ENCODE measurements around the gene CREB3. TPM values are rescaled to one million over a fixed set of nuclear protein-coding genes. Genes with fewer than 3 reads are reported as not detected.

The CREB3 gene
- total RNA-seq, 1 experiment from 2014 or later, result 27.3 TPM

DNA sequence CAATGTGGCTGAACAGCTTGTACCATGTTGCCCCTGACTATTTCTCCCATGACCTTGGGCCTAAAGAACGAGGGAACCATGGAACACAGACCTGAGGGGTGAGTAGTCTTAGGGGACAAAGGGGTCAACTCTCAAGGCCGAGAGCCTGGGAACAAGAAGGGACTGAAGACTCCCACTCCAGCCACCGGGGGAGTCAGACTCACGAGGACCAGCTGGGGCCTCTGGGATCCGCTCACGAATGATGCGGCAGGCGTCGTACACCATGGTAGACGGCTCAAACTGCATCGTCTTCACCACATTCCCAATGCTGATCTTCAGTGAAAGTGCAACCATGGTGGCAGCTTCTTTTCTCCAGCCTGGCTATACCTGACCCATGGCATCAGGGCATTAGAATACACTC is 7.1 kb upstream of the CREB3 start:
- Histone ChIP-seq H2AFZ (ENCODE audit: low read length) (no peak overlapping the region), H2BK20ac (ENCODE audit: low read depth, low read length, poor library complexity, severe bottlenecking) (no peak overlapping the region), H4K91ac (ENCODE audit: insufficient read length, low read depth, low read length) (no peak overlapping the region), H3K18ac (ENCODE audit: insufficient read length, low read depth, low read length) (no peak overlapping the region), H3K27me3 (ENCODE audit: insufficient read depth, low read length) (no peaks in the 10 kb centered on the region), H2BK5ac (ENCODE audit: insufficient read length, low read length) (no peak overlapping the region), H4K20me1 (ENCODE audit: control insufficient read depth, insufficient read depth, insufficient read length) (no peaks in the 10 kb centered on the region), H4K8ac (replicated peaks; ENCODE audit: insufficient read length, low read depth, low read length) (no peak overlapping the region), H2BK120ac (ENCODE audit: low read depth, low read length, poor library complexity, severe bottlenecking) (no peak overlapping the region), H3K27ac (ENCODE audit: insufficient read length, low read depth, low read length) (no peak overlapping the region), H3K4me2 (ENCODE audit: insufficient read depth, insufficient read length, low read length) (no peak overlapping the region), H4K5ac (ENCODE audit: insufficient read length, low read depth, low read length) (no peak overlapping the region), H3K23ac (ENCODE audit: insufficient read length, low read depth, low read length) (no peak overlapping the region), H3K14ac (ENCODE audit: insufficient read depth, low read length) (no peak overlapping the region), H3K4ac (ENCODE audit: low read depth, low read length) (no peak overlapping the region), H3K79me1 (ENCODE audit: insufficient read depth, low read depth, low read length, poor library complexity, severe bottlenecking) (no peaks in the 10 kb centered on the region), H3K9me3 (ENCODE audit: control insufficient read depth, low read depth, low read length) (no peaks in the 10 kb centered on the region), H3K23me2 (ENCODE audit: insufficient read length, low read depth, low read length, poor library complexity, severe bottlenecking) (no peaks in the 10 kb centered on the region), H3K56ac (ENCODE audit: insufficient read length, low read depth, low read length) (no peak overlapping the region), H3K9ac (ENCODE audit: extremely low read depth, insufficient read length, low read length) (no peak overlapping the region), H2AK5ac (ENCODE audit: insufficient read length, low read length) (no peak overlapping the region), H3K4me1 (ENCODE audit: insufficient read depth, low read length) (peaks cover 22% of the 10 kb centered on the region; the same call in 1 of the 2 replicates), H2BK12ac (ENCODE audit: insufficient read length, low read depth, low read length) (no peak overlapping the region), H3T11ph (ENCODE audit: low read length) (no peak overlapping the region), H3K79me2 (ENCODE audit: insufficient read depth, low read length) (peaks cover 1% of the 10 kb centered on the region), H2BK15ac (ENCODE audit: low read depth, low read length) (no peak overlapping the region)
- Mint-ChIP-seq H3K36me3 (ENCODE audit: insufficient read depth in 1 of 3, low read depth in 3 of 3) (peaks cover 22 to 53% (median 40%) of the 10 kb centered on the region in 3 experiments; a peak in 6 of 7 replicates), H3K9me3 (no peaks in the 10 kb centered on the region), H3K27ac (no peak overlapping the region; a peak in 1 of 7 replicates), H3K4me3 (no peak overlapping the region), H3K4me1 (no peaks in the 10 kb centered on the region; a peak in 2 of 4 replicates), H3K27me3 (ENCODE audit: low read depth) (no peaks in the 10 kb centered on the region)
- TF ChIP-seq, protein P1, sequence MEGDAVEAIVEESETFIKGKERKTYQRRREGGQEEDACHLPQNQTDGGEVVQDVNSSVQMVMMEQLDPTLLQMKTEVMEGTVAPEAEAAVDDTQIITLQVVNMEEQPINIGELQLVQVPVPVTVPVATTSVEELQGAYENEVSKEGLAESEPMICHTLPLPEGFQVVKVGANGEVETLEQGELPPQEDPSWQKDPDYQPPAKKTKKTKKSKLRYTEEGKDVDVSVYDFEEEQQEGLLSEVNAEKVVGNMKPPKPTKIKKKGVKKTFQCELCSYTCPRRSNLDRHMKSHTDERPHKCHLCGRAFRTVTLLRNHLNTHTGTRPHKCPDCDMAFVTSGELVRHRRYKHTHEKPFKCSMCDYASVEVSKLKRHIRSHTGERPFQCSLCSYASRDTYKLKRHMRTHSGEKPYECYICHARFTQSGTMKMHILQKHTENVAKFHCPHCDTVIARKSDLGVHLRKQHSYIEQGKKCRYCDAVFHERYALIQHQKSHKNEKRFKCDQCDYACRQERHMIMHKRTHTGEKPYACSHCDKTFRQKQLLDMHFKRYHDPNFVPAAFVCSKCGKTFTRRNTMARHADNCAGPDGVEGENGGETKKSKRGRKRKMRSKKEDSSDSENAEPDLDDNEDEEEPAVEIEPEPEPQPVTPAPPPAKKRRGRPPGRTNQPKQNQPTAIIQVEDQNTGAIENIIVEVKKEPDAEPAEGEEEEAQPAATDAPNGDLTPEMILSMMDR (conservative IDR thresholded peaks at IDR 0.05), result peak; percentile 31; the same call in 2 of the 3 replicates
- DNase-seq, result no peak
- no CpG with 5 or more reads among the region's 11 CpGs for WGBS (ENCODE audit: extremely low coverage, insufficient read length, low lambda C conversion rate)

Measured in H9 (cell line).